KMS-11 (cell line): ENCODE results near the gene SLK.

Source experiments
- H2AFZ ChIP-seq: fragments of 200-600 bp; sonication (generic); 2 replicates; pipeline ENCODE4 v1.6.1; 2016; ENCODE audit warnings: antibody characterized with exemption, mixed run types, low read depth
- H3K27ac ChIP-seq: fragments of 200-600 bp; sonication (generic); 2 replicates; pipeline ENCODE4 v1.6.1; 2016; ENCODE audit warnings: mild to moderate bottlenecking, mixed run types
- H3K27me3 ChIP-seq: fragments of 200-600 bp; sonication (generic); 2 replicates; pipeline ENCODE4 v1.6.1; 2017; ENCODE audit warnings: mild to moderate bottlenecking, low read depth, mixed run types, moderate library complexity; ENCODE audit not compliant: insufficient read depth
- H3K36me3 ChIP-seq: fragments of 200-600 bp; sonication (generic); 2 replicates; pipeline ENCODE4 v1.6.1; 2017; ENCODE audit warnings: mild to moderate bottlenecking, mixed run types; ENCODE audit not compliant: insufficient read depth
- H3K4me1 ChIP-seq: fragments of 200-600 bp; sonication (generic); 2 replicates; pipeline ENCODE4 v1.6.1; 2016; ENCODE audit warnings: mild to moderate bottlenecking, low read depth, mixed run types; ENCODE audit not compliant: poor library complexity, severe bottlenecking
- H3K4me2 ChIP-seq: fragments of 200-600 bp; sonication (generic); 2 replicates; pipeline ENCODE4 v1.7.0; 2016; ENCODE audit warnings: mild to moderate bottlenecking, mixed run types
- H3K4me3 ChIP-seq: fragments of 200-600 bp; sonication (generic); IDR thresholded peaks from 2 replicates; pipeline ENCODE4 v1.6.1; 2017; ENCODE audit warnings: low read depth, low read length, mixed read lengths; ENCODE audit not compliant: insufficient read depth
- H3K79me2 ChIP-seq: fragments of 200-600 bp; sonication (generic); 2 replicates; pipeline ENCODE4 v1.6.1; 2016; ENCODE audit warnings: low read depth, mixed run types; ENCODE audit not compliant: insufficient read depth
- H3K9ac ChIP-seq: fragments of 200-600 bp; sonication (generic); 2 replicates; pipeline ENCODE4 v1.6.1; 2016; ENCODE audit warnings: mild to moderate bottlenecking, mixed run types
- H4K20me1 ChIP-seq: fragments of 200-600 bp; sonication (generic); 2 replicates; pipeline ENCODE4 v1.6.1; 2016; ENCODE audit warnings: mild to moderate bottlenecking, mixed run types; ENCODE audit not compliant: insufficient read depth
- TF ChIP-seq, protein P1 (sequence below): fragments of 200-600 bp; sonication (generic); conservative IDR thresholded peaks from 2 replicates; pipeline ENCODE4 v1.6.1; 2017; ENCODE audit warnings: low read depth, mild to moderate bottlenecking, antibody characterized with exemption, low read length, moderate library complexity, mixed read lengths

SLK gene

DNA sequence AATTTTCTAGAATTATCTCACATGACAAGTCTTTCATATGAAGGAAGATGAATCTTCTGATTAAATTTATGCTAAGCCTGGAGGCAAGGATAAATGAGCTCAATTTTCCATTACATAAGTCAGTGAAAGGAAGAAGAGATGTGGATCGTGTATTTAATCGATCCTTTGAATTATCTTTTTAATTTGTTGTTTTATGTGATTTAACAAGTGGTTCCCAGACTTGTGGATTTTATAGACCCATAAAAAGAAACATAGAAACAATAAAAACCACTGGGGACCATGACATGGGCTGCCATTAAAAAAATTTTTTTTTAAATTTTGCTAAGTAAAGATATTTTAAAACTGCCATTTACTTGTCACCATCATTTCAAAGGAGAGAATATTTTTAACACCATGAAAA, 45.0 kb downstream of the SLK start:
- Histone ChIP-seq H3K4me1 (no peaks in the 10 kb centered on the region), H3K79me2 (no peaks in the 10 kb centered on the region), H3K27ac (no peak overlapping the region), H2AFZ (no peak overlapping the region), H3K36me3 (no peaks in the 10 kb centered on the region), H3K27me3 (no peaks in the 10 kb centered on the region), H3K4me2 (no peak overlapping the region), H4K20me1 (0 out of 2 replicates have a peak, but pooled peaks cover 4% of the 10 kb centered on the region), H3K9ac (no peak overlapping the region), H3K4me3 (no peak overlapping the region)
- TF ChIP-seq, protein P1, sequence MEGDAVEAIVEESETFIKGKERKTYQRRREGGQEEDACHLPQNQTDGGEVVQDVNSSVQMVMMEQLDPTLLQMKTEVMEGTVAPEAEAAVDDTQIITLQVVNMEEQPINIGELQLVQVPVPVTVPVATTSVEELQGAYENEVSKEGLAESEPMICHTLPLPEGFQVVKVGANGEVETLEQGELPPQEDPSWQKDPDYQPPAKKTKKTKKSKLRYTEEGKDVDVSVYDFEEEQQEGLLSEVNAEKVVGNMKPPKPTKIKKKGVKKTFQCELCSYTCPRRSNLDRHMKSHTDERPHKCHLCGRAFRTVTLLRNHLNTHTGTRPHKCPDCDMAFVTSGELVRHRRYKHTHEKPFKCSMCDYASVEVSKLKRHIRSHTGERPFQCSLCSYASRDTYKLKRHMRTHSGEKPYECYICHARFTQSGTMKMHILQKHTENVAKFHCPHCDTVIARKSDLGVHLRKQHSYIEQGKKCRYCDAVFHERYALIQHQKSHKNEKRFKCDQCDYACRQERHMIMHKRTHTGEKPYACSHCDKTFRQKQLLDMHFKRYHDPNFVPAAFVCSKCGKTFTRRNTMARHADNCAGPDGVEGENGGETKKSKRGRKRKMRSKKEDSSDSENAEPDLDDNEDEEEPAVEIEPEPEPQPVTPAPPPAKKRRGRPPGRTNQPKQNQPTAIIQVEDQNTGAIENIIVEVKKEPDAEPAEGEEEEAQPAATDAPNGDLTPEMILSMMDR = no peak

DNA sequence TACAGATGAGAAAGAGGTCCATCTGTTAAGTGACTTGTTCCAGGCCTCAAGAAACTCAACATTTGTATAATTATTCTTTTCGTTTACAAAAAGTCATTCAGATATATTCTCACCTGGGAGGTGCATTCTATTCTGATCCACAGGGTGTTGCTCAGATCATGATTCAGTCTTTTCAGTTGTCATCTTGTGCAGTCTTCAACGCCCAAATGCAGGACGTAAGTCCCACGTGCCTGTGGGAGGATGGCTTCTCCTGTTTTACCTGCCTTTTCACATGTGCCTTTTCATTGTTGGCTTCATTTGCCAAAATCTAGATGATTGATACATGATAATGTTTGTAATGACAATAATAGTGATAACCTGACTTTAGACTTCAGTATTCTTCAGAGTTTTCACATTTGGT, 46.5 kb downstream of the SLK start:
- Histone ChIP-seq H3K27me3 (no peaks in the 10 kb centered on the region), H3K79me2 (no peaks in the 10 kb centered on the region), H3K36me3 (no peaks in the 10 kb centered on the region), H3K27ac (no peak overlapping the region), H4K20me1 (0 out of 2 replicates have a peak, but pooled peaks cover 4% of the 10 kb centered on the region), H3K9ac (no peak overlapping the region), H3K4me3 (no peak overlapping the region), H3K4me2 (no peak overlapping the region), H2AFZ (no peak overlapping the region), H3K4me1 (no peaks in the 10 kb centered on the region)
- TF ChIP-seq, protein P1 = no peak

DNA sequence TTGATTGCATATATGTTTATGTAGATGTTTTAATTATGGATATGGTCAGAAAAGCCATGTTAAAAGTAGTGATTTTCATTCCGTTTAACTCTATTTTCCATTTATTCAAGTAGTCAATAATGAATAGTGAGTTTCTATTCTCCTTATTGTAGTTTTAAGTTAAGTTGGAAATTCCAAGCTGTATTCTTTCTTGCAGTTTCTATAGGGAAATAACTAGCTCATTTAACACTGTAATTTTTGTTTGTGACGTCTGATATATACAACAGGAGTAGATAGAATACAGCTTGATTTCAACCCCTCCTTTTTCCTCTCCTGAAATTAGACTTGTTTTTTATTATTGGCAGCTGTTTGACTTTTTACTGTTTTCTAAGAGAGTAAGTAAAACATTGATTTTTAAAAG, 47.2 kb downstream of the SLK start:
- Histone ChIP-seq H3K4me2 (no peak overlapping the region), H3K79me2 (no peaks in the 10 kb centered on the region), H3K36me3 (no peaks in the 10 kb centered on the region), H3K4me3 (no peak overlapping the region), H3K27ac (no peak overlapping the region), H3K4me1 (no peaks in the 10 kb centered on the region), H2AFZ (no peak overlapping the region), H4K20me1 (0 out of 2 replicates have a peak, but pooled peaks cover 4% of the 10 kb centered on the region), H3K9ac (no peak overlapping the region), H3K27me3 (no peaks in the 10 kb centered on the region)
- TF ChIP-seq, protein P1 = no peak

DNA sequence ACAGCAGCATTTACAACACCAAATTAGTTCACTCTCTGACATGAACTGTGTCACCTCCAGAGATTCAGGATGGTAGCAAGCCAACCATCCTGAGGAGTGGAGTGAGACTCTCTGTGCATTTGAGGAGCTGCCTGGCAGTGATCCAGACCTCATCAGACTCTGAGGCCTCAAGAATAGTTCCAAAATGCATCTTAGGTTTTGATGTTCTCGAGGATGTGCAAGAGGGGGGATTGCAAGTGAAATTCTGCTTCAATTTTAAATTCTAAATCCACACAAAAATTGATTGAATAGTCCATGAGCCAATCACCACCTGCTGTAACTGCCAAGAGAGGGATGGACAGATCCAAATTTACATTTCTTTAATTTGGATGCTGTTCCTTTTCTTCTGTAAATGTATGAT, 49.7 kb downstream of the SLK start:
- no peak overlapping the region for H3K4me3 ChIP-seq
- no peak overlapping the region for H3K4me2 ChIP-seq
- TF ChIP-seq, protein P1 = no peak
- H3K79me2 ChIP-seq = no peaks in the 10 kb centered on the region
- H3K36me3 ChIP-seq = no peaks in the 10 kb centered on the region
- H2AFZ ChIP-seq = no peak overlapping the region
- no peak overlapping the region for H3K9ac ChIP-seq
- no peaks in the 10 kb centered on the region for H3K27me3 ChIP-seq
- H3K4me1 ChIP-seq = no peaks in the 10 kb centered on the region
- H4K20me1 ChIP-seq = 0 out of 2 replicates have a peak, but pooled peaks cover 4% of the 10 kb centered on the region
- no peak overlapping the region for H3K27ac ChIP-seq
